ENCODE results near the gene ALG1. TPM values are rescaled to one million over a fixed set of nuclear protein-coding genes. Genes with fewer than 3 reads are reported as not detected.

ALG1 gene
- total RNA-seq, 1 donor from 2014 or later, result 23.1 TPM

Other genes starting within 250 kb of the ALG1 start
- gene GLYR1, start 224.6 kb upstream of the ALG1 start, total RNA-seq, result 69.9 and 77.8 TPM in 2 replicates
- gene UBN1, start 224.4 kb upstream of the ALG1 start, total RNA-seq, result 42.9 and 45.3 TPM in 2 replicates
- gene PPL, start 134.7 kb upstream of the ALG1 start, total RNA-seq, result 5.8 and 12.3 TPM in 2 replicates
- gene SEC14L5, start 113.5 kb upstream of the ALG1 start, total RNA-seq, result 0.12 and 0.32 TPM in 2 replicates
- 16.1 and 17.4 TPM in 2 replicates for gene NAGPA, start 37.9 kb upstream of the ALG1 start, total RNA-seq
- gene C16orf89, start 5.9 kb upstream of the ALG1 start, total RNA-seq, result not detected in 2 replicates
- gene EEF2KMT, start 26.0 kb downstream of the ALG1 start, total RNA-seq, result 7.3 and 9.2 TPM in 2 replicates

Data from astrocyte (in vitro differentiated cells and primary cell).